H9 (cell line): Measurements from ENCODE around the gene DLG2. TPM values are rescaled to one million over a fixed set of nuclear protein-coding genes. Genes with fewer than 3 reads are reported as not detected.

Experiments used
- DNase-seq: peaks from one replicate; pipeline ENCODE4 v3.0.0-alpha.2; 2017
- H2AFZ ChIP-seq: one replicate; pipeline ENCODE4 v1.6.1; 2013; ENCODE audit warnings: mild to moderate bottlenecking, low read length, control low read depth, moderate library complexity
- H2AK5ac ChIP-seq: 2 replicates; pipeline ENCODE4 v1.6.1; 2013; ENCODE audit warnings: low read length, control low read depth, mixed read lengths; ENCODE audit not compliant: insufficient read length
- H2BK120ac ChIP-seq: one replicate; pipeline ENCODE4 v1.6.1; 2013; ENCODE audit warnings: low read depth, mild to moderate bottlenecking, low read length, control low read depth, inconsistent platforms; ENCODE audit not compliant: poor library complexity, severe bottlenecking
- H2BK12ac ChIP-seq: 2 replicates; pipeline ENCODE4 v1.6.1; 2013; ENCODE audit warnings: low read length, control low read depth, mixed read lengths, low read depth; ENCODE audit not compliant: insufficient read length
- H2BK15ac ChIP-seq: 2 replicates; pipeline ENCODE4 v1.6.1; 2013; ENCODE audit warnings: low read depth, low read length, control low read depth
- H2BK20ac ChIP-seq: one replicate; pipeline ENCODE4 v1.6.1; 2013; ENCODE audit warnings: low read depth, mild to moderate bottlenecking, low read length, control low read depth, inconsistent platforms; ENCODE audit not compliant: poor library complexity, severe bottlenecking
- H2BK5ac ChIP-seq: 2 replicates; pipeline ENCODE4 v1.6.1; 2013; ENCODE audit warnings: low read length, control low read depth, mixed read lengths; ENCODE audit not compliant: insufficient read length
- H3K14ac ChIP-seq: 2 replicates; pipeline ENCODE4 v1.6.1; 2013; ENCODE audit warnings: low read length, control low read depth; ENCODE audit not compliant: insufficient read depth
- H3K18ac ChIP-seq: 2 replicates; pipeline ENCODE4 v1.6.1; 2013; ENCODE audit warnings: low read depth, mild to moderate bottlenecking, mixed read lengths, low read length, control low read depth; ENCODE audit not compliant: insufficient read length
- H3K23ac ChIP-seq: 2 replicates; pipeline ENCODE4 v1.6.1; 2013; ENCODE audit warnings: low read length, control low read depth, mixed read lengths, low read depth; ENCODE audit not compliant: insufficient read length
- H3K23me2 ChIP-seq: 2 replicates; pipeline ENCODE4 v1.6.1; 2013; ENCODE audit warnings: low read depth, mild to moderate bottlenecking, mixed read lengths, low read length, control low read depth; ENCODE audit not compliant: insufficient read length, poor library complexity, severe bottlenecking
- H3K27ac ChIP-seq: 2 replicates; pipeline ENCODE4 v1.5.1; 2013; ENCODE audit warnings: low read length, control low read depth, mixed read lengths, low read depth; ENCODE audit not compliant: insufficient read length
- H3K27me3 ChIP-seq: 2 replicates; pipeline ENCODE4 v1.6.1; 2013; ENCODE audit warnings: low read length, control low read depth, inconsistent platforms; ENCODE audit not compliant: insufficient read depth
- H3K4ac ChIP-seq: 2 replicates; pipeline ENCODE4 v1.6.1; 2013; ENCODE audit warnings: low read depth, mild to moderate bottlenecking, control low read depth, inconsistent platforms, low read length, moderate library complexity
- H3K4me1 ChIP-seq: 2 replicates; pipeline ENCODE4 v1.6.1; 2013; ENCODE audit warnings: low read length, control low read depth, inconsistent platforms; ENCODE audit not compliant: insufficient read depth
- H3K4me2 ChIP-seq: 2 replicates; pipeline ENCODE4 v1.6.1; 2013; ENCODE audit warnings: low read length, control low read depth, mixed read lengths; ENCODE audit not compliant: insufficient read length, insufficient read depth
- H3K56ac ChIP-seq: 2 replicates; pipeline ENCODE4 v1.6.1; 2013; ENCODE audit warnings: low read depth, mild to moderate bottlenecking, mixed read lengths, low read length, control low read depth; ENCODE audit not compliant: insufficient read length
- H3K79me1 ChIP-seq: 2 replicates; pipeline ENCODE4 v1.6.1; 2013; ENCODE audit warnings: low read depth, mild to moderate bottlenecking, moderate library complexity, low read length, control low read depth, inconsistent platforms; ENCODE audit not compliant: insufficient read depth, poor library complexity, severe bottlenecking
- H3K79me2 ChIP-seq: 2 replicates; pipeline ENCODE4 v1.6.1; 2013; ENCODE audit warnings: low read length, control low read depth, inconsistent platforms; ENCODE audit not compliant: insufficient read depth
- H3K9ac ChIP-seq: 2 replicates; pipeline ENCODE4 v1.6.1; 2013; ENCODE audit warnings: low read length, control low read depth, mixed read lengths; ENCODE audit not compliant: insufficient read length; ENCODE audit errors: extremely low read depth
- H3K9me3 ChIP-seq: one replicate; pipeline ENCODE4 v1.6.1; 2013; ENCODE audit warnings: low read depth, low read length, inconsistent platforms; ENCODE audit not compliant: control insufficient read depth
- H3T11ph ChIP-seq: one replicate; pipeline ENCODE4 v1.6.1; 2013; ENCODE audit warnings: mild to moderate bottlenecking, low read length, control low read depth, inconsistent platforms
- H4K20me1 ChIP-seq: one replicate; pipeline ENCODE4 v1.6.1; 2013; ENCODE audit not compliant: control insufficient read depth, insufficient read length, insufficient read depth
- H4K5ac ChIP-seq: 2 replicates; pipeline ENCODE4 v1.6.1; 2013; ENCODE audit warnings: low read depth, mild to moderate bottlenecking, mixed read lengths, low read length, control low read depth; ENCODE audit not compliant: insufficient read length
- H4K8ac ChIP-seq: replicated peaks from 2 replicates; pipeline ENCODE4 v1.6.1; 2013; ENCODE audit warnings: low read length, control low read depth, mixed read lengths, low read depth; ENCODE audit not compliant: insufficient read length
- H4K91ac ChIP-seq: 2 replicates; pipeline ENCODE4 v1.6.1; 2013; ENCODE audit warnings: low read depth, mild to moderate bottlenecking, moderate library complexity, mixed read lengths, low read length, control low read depth; ENCODE audit not compliant: insufficient read length
- H3K27ac Mint-ChIP-seq, 3 experiments: 2 replicates in 2 of 3; 3 replicates in 1 of 3; pipeline ENCODE4 v1.8.0; 2020 to 2021; ENCODE audit warnings: mixed read lengths in 3 of 3, mild to moderate bottlenecking in 1 of 3, moderate library complexity in 1 of 3
- H3K27me3 Mint-ChIP-seq: 2 replicates; pipeline ENCODE4 v1.8.0; 2021; ENCODE audit warnings: low read depth, mild to moderate bottlenecking, moderate library complexity, mixed read lengths
- H3K36me3 Mint-ChIP-seq, 3 experiments: 2 replicates in 2 of 3; 3 replicates in 1 of 3; pipeline ENCODE4 v1.8.0; 2020 to 2021; ENCODE audit warnings: low read depth in 3 of 3, mixed read lengths in 3 of 3; ENCODE audit not compliant: insufficient read depth in 1 of 3
- H3K4me1 Mint-ChIP-seq, 2 experiments: 2 replicates each; pipeline ENCODE4 v1.8.0; 2020; ENCODE audit warnings: mixed read lengths in 2 of 2
- H3K4me3 Mint-ChIP-seq, 2 experiments: 2 replicates in 1 of 2; 3 replicates in 1 of 2; pipeline ENCODE4 v1.8.0; 2020 to 2021; ENCODE audit warnings: mild to moderate bottlenecking in 2 of 2, mixed read lengths in 2 of 2, moderate library complexity in 1 of 2
- H3K9me3 Mint-ChIP-seq, 2 experiments: 2 replicates in 1 of 2; 3 replicates in 1 of 2; pipeline ENCODE4 v1.8.0; 2020; ENCODE audit warnings: mild to moderate bottlenecking in 2 of 2, mixed read lengths in 2 of 2, moderate library complexity in 1 of 2
- WGBS: extraction: QIAGEN DNeasy Blood & Tissue Kit; methylation state at CpG from one replicate; pipeline ENCODE4 v1.1.7; 2013; ENCODE audit warnings: missing lambda C conversion rate, low lambda C conversion rate, mixed read lengths; ENCODE audit not compliant: insufficient read length; ENCODE audit errors: extremely low coverage; 5-methylcytosine and 5-hydroxymethylcytosine counted together
- total RNA-seq: library from RNA; stranded (reverse); gene quantifications from 2 replicates; pipeline ENCODE4 v1.2.1, GENCODE V29; 2021
- TF ChIP-seq, protein P1 (sequence below): fragments of 200-600 bp; sonication (generic); conservative IDR thresholded peaks from 3 replicates; pipeline ENCODE4 v1.8.0; 2021; ENCODE audit warnings: antibody characterized with exemption, mild to moderate bottlenecking

The DLG2 gene
- total RNA-seq, 1 experiment from 2014 or later = 8.0 TPM

- Mint-ChIP-seq H3K36me3 (no peaks in the 10 kb centered on the region), H3K4me1 (peaks cover 7 to 20% of the 10 kb centered on the region in 2 experiments), H3K4me3 (no peak overlapping the region), H3K27me3 (no peaks in the 10 kb centered on the region), H3K9me3 (no peaks in the 10 kb centered on the region), H3K27ac (no peak overlapping the region; a peak in 1 of 7 replicates)
- Histone ChIP-seq H3K9me3 (no peaks in the 10 kb centered on the region), H4K5ac (no peak overlapping the region), H2BK15ac (0 out of 2 replicates have a peak overlapping the region, but pooled peaks have one; percentile 80), H2BK120ac (no peak overlapping the region), H3K4ac (no peak overlapping the region), H3K27me3 (no peaks in the 10 kb centered on the region), H3K23me2 (no peaks in the 10 kb centered on the region), H3K27ac (no peak overlapping the region), H4K8ac (no peak overlapping the region), H3K14ac (no peak overlapping the region), H3K9ac (no peak overlapping the region), H4K20me1 (no peaks in the 10 kb centered on the region), H3K18ac (no peak overlapping the region), H3T11ph (no peak overlapping the region), H2AK5ac (no peak overlapping the region), H3K23ac (no peak overlapping the region), H2AFZ (no peak overlapping the region), H2BK12ac (no peak overlapping the region), H3K4me2 (no peak overlapping the region), H3K56ac (no peak overlapping the region), H3K79me2 (no peaks in the 10 kb centered on the region), H2BK5ac (no peak overlapping the region), H2BK20ac (no peak overlapping the region), H4K91ac (no peak overlapping the region), H3K4me1 (no peaks in the 10 kb centered on the region), H3K79me1 (no peaks in the 10 kb centered on the region)
- TF ChIP-seq, protein P1, sequence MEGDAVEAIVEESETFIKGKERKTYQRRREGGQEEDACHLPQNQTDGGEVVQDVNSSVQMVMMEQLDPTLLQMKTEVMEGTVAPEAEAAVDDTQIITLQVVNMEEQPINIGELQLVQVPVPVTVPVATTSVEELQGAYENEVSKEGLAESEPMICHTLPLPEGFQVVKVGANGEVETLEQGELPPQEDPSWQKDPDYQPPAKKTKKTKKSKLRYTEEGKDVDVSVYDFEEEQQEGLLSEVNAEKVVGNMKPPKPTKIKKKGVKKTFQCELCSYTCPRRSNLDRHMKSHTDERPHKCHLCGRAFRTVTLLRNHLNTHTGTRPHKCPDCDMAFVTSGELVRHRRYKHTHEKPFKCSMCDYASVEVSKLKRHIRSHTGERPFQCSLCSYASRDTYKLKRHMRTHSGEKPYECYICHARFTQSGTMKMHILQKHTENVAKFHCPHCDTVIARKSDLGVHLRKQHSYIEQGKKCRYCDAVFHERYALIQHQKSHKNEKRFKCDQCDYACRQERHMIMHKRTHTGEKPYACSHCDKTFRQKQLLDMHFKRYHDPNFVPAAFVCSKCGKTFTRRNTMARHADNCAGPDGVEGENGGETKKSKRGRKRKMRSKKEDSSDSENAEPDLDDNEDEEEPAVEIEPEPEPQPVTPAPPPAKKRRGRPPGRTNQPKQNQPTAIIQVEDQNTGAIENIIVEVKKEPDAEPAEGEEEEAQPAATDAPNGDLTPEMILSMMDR = no peak
- no peak for DNase-seq
- WGBS = no CpG with 5 or more reads among the region's 1 CpG
Observed at GRCh38 chr11:84686716-84687115, 940.4 kb downstream of the DLG2 start.
